Measurements from ENCODE around the gene MRPL10. TPM values are rescaled to one million over a fixed set of nuclear protein-coding genes. Genes with fewer than 3 reads are reported as not detected.

The MRPL10 gene
- total and polyA plus RNA-seq, 8 donors = 16.8 to 35.2 (median 24.1) TPM

DNA sequence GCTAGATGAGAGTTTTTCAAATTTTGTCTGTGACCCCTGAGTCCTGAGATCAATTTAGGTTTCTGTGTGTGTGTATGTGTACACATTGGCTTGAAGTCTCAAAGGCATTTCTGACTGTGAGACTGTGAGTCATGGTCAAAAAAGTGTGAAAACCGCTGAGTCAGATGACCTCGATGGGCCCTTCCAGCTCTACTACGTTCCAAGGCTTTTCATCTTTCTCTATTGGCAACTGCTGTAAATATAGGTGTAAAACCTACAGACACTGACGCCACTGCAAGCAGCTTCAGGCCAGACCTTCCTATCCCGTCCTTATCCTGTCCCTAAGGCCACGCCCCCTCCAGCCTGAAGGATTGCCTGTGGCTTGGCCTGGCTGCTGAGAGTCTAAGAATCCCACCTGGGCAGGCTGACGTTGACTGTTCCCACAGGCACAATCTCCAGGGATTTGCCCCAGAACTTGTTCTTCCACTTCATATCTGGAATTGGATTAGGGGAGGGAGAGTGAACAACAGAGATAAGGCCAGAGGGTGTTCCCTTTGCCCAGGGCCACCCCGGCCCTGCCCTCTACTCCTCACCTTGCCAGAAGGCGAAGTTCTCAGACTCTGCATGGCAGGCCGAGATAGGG lies 21.0 kb downstream of the MRPL10 start:
- FAIRE-seq = peak; percentile 17
- TF ChIP-seq CTCF (IDR thresholded peaks at IDR 0.05) = no peak
- WGBS, 2 donors = 8 to 13% methylated on average over 10 of the region's 10 CpGs
- Histone ChIP-seq H3K27ac (peak overlapping the region; percentile 52 to 79 (median 68)), H3K4me1 (peaks cover 28 to 36% (median 35%) of the 10 kb centered on the region in 3 donors), H3K36me3 (peaks cover 0 to 32% (median 11%) of the 10 kb centered on the region in 3 donors), H3K9me3 (no peaks in the 10 kb centered on the region), H3K4me3 (no peak overlapping the region), H3K27me3 (no peaks in the 10 kb centered on the region)
- peak; percentile 76 to 93 (median 90) for DNase-seq
- intact Hi-C loops (cut with DNase I) = no loop called here
- peak; percentile 88 to 92 (median 89) for ATAC-seq

- H3K4me1 ChIP-seq = peaks cover 28 to 36% (median 35%) of the 10 kb centered on the region in 3 donors
- no peaks in the 10 kb centered on the region for H3K9me3 ChIP-seq
- no peak for ATAC-seq
- no peak overlapping the region for H3K4me3 ChIP-seq
- intact Hi-C loops (cut with DNase I) = loop anchor here in 1 of 3 donors (10.0 kb wide), 1 partner anchor 114 kb away; the partner anchor contains the start of gene TBKBP1
- H3K36me3 ChIP-seq = peaks cover 0 to 26% (median 11%) of the 10 kb centered on the region in 3 donors
- DNase-seq = peak in 2 of 6 donors; percentile 16 to 47
- peak overlapping the region; percentile 52 to 79 (median 68) for H3K27ac ChIP-seq
- no peak for TF ChIP-seq CTCF (IDR thresholded peaks at IDR 0.05)
- no peaks in the 10 kb centered on the region for H3K27me3 ChIP-seq
- WGBS, 2 donors = 84 to 86% methylated on average over 22 of the region's 22 CpGs
- FAIRE-seq = no peak
These were observed 22.4 kb downstream of the MRPL10 start for GRCh38 chr17:47808830-47809480.

- Histone ChIP-seq H3K27me3 (no peaks in the 10 kb centered on the region), H3K27ac (peak overlapping the region; percentile 52 to 79 (median 68)), H3K9me3 (no peaks in the 10 kb centered on the region), H3K4me1 (peaks cover 28 to 36% (median 35%) of the 10 kb centered on the region in 3 donors), H3K4me3 (no peak overlapping the region), H3K36me3 (peaks cover 0 to 26% (median 11%) of the 10 kb centered on the region in 3 donors)
- DNase-seq (peak in 1 of 6 donors; percentile 15), ATAC-seq (no peak), FAIRE-seq (no peak)
- WGBS, 2 donors = 89% methylated on average over 18 to 20 of the region's 20 CpGs
- intact Hi-C loops (cut with DNase I) = loop anchor here in 1 of 3 donors (10.0 kb wide), 1 partner anchor 113 kb away; the partner anchor contains the start of gene TBKBP1
- TF ChIP-seq CTCF (IDR thresholded peaks at IDR 0.05) = no peak
These were observed 23.1 kb downstream of the MRPL10 start for GRCh38 chr17:47808036-47808829.

DNA sequence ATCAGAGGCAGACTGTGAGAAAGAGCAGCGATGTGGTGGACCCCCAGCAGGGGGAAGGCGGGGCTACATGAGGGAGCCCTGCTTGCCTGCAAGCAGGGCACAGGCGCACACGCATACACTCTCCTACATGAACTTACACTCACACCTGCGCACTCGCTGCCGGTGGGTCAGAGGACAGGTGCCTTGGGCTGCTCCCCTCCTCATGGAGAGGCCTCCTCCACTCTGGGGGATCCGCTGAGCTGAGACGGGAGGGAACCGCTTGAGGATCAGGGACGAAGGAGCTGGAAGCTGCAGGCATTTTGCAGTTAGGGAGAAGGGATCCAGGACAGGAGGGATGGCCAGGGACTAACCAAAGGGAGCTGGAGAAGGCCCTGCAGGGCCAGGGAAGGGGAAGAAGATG lies 23.9 kb downstream of the MRPL10 start:
- H3K9me3 ChIP-seq = no peaks in the 10 kb centered on the region
- no peaks in the 10 kb centered on the region for H3K27me3 ChIP-seq
- 85 to 92% methylated on average over 11 of the region's 11 CpGs for WGBS, 2 donors
- TF ChIP-seq CTCF (IDR thresholded peaks at IDR 0.05) = no peak
- H3K36me3 ChIP-seq = peaks cover 0 to 26% (median 11%) of the 10 kb centered on the region in 3 donors
- peak in 1 of 6 donors; percentile 11 for DNase-seq
- no peak for FAIRE-seq
- no peak for ATAC-seq
- H3K27ac ChIP-seq = no peak overlapping the region
- H3K4me1 ChIP-seq = peaks cover 28 to 36% (median 35%) of the 10 kb centered on the region in 3 donors
- intact Hi-C loops (cut with DNase I) = loop anchor here in 1 of 3 donors (10.0 kb wide), 1 partner anchor 113 kb away; the partner anchor contains the start of gene TBKBP1
- no peak overlapping the region for H3K4me3 ChIP-seq

Data from pancreas (tissue), 10 donors.